NCI-H1048 (cell line): ENCODE measurements around the gene FRAS1.
"Not testable (repeated sequence)": the region's sequence is repeated elsewhere in the genome, so short reads cannot be mapped to it uniquely, and the experiment has no call there.

Experiments
- DNase-seq: peaks from one replicate; lab custom pipeline; 2025; lab: John Stamatoyannopoulos, UW

FRAS1 gene

DNA sequence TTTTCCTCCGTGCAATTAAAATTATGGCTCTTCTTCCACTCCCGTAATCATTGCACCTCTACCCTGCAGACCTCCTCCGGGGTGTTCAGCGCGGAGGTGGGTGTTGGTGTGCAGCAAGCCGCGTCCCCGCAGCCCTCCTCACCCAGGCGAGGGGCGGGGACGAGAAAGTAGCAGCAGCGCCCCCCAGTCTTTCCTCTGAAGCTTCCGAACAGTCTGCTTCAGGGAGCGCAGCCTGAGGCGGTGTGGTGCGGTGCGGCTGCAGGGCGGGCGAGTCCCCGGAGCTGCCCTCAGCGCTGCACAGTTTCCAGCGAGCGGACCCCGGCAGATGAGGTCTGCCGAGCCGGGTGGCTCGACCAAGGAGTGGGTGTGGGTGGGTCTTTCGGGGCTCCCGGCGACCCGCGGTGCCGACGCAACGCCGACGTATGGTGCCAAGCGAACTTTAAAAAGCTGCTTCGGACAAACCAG, at the start of gene FRAS1:
TSS of gene FRAS1 (plus strand) at position 189 of the 465 bp plus-strand sequence. CDS start 687 bp downstream, outside the sequence.
- DNase-seq = no peak

- DNase-seq = not testable (repeated sequence)
Observed at GRCh38 chr4:78011003-78011402, 46.1 kb upstream of the FRAS1 start.

- DNase-seq = no peak
Observed at GRCh38 chr4:78014889-78015886, 41.9 kb upstream of the FRAS1 start.

GRCh38 chr4:78018271-78019049, 38.7 kb upstream of the FRAS1 start:
- DNase-seq = no peak

GRCh38 chr4:78019414-78019813, 37.7 kb upstream of the FRAS1 start:
- no peak for DNase-seq

DNA sequence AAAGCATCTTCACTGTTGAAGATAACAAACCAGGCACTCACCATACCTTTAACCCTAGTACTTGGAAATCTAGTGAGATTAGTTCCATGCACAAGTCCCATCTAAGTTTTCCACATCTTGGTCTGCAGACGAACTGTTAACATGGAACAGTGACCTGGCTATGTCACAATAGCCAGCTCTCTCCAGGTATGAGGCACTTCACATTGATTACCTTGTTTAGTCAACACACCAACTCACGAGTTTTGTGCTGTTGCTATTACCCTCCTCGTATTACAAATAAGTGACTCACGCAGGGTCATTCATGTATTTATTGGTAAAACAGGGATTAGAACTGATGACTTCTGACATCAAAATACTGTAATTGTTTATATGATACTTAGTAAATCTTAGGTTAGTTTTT, 36.4 kb upstream of the FRAS1 start:
- DNase-seq = no peak

- DNase-seq = no peak
Observed at GRCh38 chr4:78022517-78022916, 34.6 kb upstream of the FRAS1 start.

DNA sequence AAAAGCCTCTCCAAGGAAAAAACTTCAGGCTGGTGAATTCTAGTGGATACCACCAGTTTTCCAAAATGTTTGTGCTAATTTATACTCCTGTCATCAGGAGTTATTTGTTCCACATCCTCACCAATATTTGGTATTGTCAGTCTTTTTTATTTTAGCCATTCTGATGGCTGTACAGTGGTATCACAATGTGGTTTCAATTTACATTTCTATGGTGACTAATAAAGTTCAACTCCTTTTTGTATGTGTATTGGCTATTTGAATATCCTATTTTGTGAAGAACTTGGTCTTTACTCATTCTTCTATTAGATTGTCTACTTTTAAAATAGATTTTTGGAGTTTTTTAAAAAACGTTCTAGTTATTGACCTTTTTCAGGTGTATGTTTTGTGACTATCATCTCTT, 33.0 kb upstream of the FRAS1 start:
- DNase-seq = no peak

DNA sequence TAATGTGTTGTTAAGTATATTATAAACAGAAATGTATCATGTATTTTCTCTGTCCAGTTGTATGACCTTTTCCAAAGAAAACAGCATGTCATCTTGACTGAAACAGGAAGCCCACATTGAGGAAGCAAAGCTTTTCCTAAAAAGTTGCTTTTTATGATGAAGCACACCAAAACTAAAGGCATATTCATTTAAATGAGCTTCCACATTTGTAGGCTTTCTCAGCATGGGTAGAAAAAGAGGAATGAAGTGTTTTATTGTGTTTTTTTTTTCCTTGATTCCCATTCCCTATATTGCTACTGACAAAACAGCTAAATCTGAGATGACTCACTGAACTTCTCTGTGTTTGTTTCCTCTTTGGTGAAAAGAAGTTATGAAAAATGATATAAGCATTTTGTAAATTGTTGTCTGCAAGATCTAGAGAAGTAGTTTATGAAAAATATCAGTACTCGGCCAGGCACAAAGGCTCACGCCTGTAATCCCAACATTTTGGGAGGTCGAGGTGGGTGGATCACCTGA, 32.5 kb upstream of the FRAS1 start:
- DNase-seq = no peak

GRCh38 chr4:78031417-78031950, 25.6 kb upstream of the FRAS1 start:
- DNase-seq = no peak

DNA sequence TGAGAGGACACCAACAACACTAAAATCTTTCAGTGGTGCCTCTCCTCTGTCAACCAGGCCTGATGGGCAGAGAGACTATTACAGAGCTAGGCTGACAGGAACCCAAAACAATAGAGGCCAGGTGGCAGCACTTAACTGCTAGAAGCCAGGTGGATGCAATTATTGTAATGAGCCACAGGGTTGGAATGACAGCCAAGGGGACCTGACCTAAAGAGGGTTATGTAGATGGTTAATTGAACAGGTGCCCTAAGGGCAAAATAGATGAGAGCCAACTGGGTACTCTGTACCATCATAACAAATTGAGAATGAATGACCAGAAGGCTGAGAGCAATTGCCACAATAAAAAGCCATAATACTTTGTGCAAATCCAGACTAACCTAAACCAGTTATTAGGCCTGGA, 24.7 kb upstream of the FRAS1 start:
- peak; percentile 59 for DNase-seq

DNA sequence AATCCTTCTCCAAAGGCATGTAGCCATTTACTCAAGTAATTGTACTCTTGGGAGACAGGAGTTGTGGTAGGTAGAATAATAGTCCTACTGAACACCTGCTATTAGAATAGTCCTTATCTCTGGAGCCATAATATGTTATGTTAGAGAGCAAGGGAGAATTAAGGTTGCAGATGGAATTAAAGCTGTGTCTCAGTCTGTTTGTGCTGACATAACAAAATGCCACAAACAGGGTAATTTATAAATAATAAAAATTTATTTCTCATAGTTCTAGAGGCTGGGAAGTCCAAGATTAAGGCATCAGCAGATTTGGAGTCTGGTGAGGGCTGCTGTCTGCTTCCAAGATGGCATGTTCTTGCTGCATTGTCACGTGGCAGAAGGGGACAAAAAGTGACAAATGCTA, 24.2 kb upstream of the FRAS1 start:
- DNase-seq = no peak

DNA sequence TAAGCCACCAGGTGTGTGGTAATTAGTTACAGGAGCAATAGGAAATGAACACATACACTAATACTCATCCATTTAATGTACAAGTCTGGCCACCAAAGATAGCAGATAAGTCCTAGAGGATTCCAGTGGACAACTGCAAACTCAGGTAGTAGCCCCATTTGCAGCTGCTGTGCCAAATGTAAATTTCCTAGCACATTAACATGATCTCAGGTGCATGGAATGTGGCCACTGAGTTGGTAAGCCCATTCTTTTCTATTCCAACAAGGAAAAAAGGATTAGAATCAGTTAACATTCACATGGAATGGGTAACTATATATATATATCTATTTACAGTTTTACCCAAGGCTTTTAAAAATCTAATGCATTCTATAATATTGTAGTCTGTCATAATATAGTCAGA, 23.3 kb upstream of the FRAS1 start:
- DNase-seq = no peak

- no peak for DNase-seq
Observed at GRCh38 chr4:78038704-78039103, 18.4 kb upstream of the FRAS1 start.

GRCh38 chr4:78039678-78040077, 17.4 kb upstream of the FRAS1 start:
- DNase-seq = no peak

DNA sequence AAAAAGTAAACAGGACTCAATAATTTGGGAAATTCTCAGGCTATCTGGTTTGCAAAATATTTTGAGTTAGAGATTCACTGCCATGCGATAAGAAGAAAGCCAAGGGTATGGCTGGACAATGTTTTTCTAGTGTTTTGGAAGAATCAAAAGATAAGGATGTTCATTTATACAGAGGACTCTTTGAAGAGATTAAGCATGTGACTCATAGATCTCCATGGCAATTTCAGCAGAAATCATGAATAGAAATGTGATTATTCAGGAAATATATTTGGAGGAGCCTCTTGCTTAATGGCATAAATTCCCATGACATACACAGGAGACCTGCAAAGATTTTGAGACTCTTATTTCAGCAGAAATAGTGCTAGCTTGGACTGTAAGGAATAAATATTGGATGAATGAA, 16.7 kb upstream of the FRAS1 start:
- no peak for DNase-seq

- DNase-seq = no peak
Observed at GRCh38 chr4:78047366-78047765, 9.8 kb upstream of the FRAS1 start.

DNA sequence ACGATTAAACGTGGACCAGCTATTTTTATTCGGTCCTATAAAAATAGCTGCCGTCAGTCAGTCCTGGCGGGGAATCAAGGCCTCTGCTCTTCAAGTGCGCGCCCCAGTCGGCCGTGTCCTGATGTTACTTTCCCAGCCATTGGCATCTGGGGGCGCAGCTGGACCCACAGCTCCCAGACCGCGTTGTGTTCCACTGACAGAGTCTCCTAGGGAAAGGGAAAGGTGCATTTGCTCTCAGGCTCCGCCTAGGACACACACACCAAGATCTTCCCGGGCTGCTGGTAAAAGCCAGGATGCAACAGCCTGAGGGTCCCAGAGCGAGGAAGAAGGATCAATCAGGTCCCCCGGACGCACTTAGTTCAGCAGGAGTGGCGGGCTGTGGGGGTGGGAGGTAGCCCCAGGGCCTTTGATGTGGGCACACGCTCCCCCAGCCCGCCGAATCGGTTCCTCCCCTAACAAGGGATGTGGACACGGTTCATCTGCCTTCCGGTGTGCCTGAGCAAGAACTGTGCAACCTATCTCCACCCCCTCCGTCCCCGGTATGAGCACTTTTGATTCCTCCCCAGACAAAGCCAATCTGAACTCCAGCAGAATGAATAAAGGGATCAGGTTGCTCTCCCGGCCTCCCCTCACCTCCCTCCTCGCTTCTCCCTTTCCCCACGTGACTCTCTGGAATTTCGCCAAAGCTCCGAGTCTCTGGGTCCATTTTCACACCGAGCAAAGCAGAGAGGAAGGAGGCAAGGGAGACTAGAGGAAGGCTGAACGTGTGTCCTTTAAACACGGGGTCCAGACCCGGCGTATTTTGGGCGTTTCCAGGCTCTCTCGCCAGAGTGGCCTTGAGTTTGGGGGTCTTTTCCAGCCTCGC, 626 bp upstream of the FRAS1 start:
- DNase-seq = peak; percentile 64

DNA sequence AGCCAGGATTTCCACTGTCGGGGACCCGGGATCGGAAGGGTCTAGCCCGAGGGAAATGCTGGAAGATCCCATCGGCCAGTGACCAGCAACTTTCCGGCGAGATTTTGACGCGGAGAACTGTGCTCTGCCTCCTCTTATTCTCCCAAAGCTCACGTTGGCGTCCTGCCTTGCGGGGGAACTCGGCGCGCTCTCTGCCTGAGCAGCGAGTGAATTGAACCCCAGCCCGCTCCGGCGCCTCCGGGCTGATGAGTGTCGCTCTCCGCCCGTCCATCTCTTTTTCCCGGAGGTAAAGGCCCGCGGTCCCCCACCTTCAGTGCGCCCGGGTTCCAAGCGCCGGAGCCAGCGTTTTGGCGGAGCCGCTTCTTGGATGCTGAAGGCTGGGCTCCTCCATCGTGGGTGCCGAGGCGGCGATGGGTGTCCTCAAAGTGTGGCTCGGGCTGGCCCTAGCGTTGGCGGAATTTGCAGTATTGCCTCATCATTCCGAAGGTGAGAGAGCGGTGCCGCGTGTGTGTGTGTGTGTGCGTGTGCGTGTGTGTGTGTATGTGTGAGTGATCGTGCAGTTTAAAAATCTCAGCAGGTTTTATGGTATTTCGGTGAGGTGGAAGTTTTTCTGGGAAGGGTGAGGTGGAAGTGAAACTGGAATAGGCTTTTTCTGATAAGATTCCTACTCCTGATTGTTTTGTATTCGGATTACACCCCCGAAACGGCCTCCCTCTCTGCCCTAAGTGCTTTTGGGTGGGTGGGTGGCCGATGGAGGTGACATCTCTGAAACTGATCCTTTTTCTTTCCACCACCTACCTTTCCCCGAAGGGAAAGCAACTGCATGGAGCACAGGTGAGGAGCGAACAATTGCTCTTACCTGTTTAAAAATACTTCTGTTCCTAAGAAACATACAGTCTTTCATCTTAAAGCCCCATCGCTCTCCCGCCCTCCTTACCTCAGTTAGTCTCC, 752 bp downstream of the FRAS1 start:
- DNase-seq = no peak
